HG02981 (cell line): ENCODE results near the gene SMURF2.
"Not testable (repeated sequence)": the region's sequence is repeated elsewhere in the genome, so short reads cannot be mapped to it uniquely, and the experiment has no call there.

Source experiments
- ATAC-seq: cut with Tn5 transposase; IDR thresholded peaks from one replicate; pipeline ENCODE4 v1.9.1; 2021; ENCODE audit warnings: mild to moderate bottlenecking, moderate library complexity; ENCODE audit not compliant: unreplicated experiment

The SMURF2 gene

DNA sequence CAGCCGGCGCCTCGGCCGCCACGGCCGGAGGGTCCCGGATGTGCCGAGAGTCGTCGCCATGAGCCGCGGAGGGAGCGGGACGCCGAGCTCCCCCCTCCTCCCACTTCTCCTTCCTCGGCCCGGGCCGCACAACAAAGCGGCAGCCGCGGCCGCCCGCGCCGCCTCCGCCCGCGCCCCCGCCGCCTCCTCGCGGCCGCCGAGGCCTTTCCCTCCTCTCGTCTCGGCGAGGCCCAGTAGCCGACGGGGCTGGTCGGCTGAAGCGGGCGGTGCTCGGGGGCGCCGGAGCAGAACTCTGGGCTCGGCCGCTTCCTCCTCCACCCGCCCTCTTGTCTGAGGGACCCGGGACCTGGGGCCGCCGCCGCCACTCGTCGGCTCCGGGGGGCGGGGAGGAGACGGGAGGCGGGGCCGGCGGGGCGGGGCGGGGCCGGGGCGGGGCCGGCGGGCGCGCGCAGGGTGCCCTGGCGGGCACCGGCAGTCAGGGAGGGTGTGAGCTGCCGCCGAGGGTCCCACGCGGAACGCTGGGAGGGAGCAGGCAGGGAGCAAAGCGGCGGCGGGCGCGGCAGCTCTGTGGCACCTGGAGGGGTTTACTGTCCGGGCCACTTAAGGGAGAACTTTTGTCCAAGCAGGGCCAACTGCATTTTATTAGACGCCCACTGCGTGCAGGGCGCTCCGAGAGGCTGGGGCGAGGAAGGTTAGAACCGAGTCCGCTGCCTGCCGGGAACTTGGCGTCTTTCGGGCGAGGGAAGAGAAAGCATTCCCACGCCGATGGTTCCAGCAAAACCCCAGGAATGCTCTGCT is at the start of gene SMURF2:
SMURF2 (minus strand) TSS at position 332 of the 798 bp plus-strand sequence. CDS start 427 bp downstream, outside the sequence.
- peak; percentile 85 for ATAC-seq

DNA sequence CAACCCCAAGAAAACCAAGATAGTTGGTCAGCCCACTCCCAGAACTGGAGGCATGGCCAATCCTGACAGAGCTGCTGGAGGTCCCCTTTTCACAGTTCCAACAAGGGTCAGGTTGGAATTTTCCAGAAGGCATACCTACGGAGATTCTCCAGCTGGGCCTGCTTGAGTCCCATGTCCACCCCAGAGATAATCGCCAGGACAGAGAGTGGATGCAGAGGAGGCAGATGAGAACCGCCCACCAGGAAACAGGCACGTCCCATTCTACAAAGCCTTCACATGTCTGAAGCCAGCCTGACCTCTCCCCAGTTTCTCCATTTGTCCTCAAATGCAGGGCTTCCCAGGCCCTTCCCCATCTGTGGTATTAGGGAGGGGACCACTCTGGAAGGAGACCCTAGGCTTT is 47.4 kb upstream of the SMURF2 start:
- no peak for ATAC-seq

DNA sequence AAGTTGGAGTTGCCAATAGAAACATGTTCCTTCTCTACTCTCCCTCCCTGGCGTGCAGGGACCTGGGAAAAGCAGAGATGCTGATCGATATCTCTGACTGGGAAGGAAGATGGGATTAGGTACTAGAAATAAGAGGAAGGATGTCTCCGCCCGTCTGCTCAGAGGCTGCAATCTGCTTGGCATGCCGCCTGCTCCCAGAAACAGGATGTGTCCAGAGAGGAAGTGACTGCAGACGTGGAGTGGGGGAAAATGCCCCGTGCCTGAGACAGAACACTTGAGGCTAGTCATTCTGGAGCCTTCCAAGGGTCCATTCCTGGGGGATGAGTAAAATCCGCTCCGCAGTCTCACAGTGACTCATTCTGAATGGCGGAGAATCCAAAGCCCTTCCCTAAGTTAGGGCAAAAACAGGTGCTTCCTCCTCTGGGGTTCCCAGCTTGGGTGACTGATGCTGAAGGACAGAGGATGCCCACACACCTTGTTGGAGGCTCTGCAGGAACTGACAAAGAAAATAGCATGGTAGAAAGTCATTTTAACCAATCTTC is 45.0 kb upstream of the SMURF2 start:
- no peak for ATAC-seq

DNA sequence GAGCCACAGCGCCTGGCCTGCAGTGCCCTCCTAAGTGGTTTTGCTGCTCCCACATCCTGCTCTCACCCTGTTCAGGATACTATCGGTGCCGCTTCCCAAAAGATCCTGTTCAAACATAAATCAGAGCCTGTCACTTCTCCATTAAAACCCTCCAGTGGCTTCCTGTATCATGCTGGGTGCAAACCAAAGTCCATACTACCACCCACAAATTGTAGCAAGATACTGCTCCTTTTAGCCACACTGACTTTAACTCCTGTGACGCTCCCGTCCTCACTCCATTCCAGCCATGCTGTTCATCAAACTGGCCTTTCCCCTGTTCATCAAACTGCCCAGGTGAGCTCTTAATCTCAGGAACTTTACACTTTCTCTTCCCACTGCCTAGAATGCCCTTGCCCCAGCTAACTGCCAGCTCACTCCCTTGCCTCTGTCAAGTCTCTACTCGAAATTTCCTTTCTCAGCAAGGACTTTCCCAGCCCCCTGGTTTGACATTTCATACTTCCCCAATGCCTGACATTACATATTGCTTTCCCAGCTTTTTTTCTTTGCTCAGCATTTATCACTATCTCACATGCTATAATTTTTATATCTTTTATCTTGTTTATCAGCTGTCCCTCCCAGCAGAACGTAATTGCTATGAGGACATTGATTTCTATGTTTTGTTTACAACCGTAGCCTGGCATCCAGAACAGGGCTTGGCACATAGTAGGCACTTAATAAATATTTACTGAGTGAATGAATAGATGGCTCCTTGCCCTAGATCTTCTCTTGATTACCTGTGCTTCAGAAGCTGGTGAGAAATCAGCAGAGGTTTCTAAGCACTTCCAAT is 44.3 kb upstream of the SMURF2 start:
- no peak for ATAC-seq

DNA sequence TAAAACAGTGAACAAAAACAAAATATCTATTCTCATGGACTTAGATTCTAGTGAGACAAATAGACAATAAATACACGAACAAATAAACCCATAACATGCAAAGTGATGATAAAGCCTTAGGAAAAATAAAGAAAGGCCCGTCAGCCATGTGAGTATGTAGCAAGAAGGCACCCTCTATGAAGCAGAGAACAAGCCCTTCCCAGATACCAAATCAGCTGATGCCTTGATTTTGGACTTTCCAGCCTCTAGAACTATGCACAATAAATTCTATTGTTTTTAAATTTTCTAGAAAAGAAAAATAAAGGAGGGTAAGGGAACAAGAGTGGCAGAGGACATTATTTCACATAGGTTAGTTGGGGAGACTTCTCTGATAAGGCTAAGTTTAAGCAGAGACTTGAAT is 40.7 kb upstream of the SMURF2 start:
- no peak for ATAC-seq

DNA sequence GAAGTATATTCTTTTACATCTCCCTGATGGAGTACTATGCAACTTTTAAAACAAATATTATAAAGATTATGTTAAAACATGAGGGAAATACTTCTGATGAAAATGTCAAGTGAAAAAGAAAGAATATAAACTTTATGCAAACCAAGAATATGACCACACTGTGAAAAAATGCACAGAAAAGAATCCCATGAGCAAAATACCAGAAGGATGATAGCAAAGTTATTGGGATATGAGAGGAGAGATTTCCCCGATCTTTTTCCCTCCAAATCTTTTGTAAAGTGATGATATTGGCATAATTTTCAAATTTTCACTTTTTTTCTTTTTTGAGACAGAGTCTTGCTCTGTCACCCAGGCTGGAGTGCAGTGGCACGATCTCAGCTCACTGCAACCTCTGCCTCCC is 36.6 kb upstream of the SMURF2 start:
- ATAC-seq = no peak

DNA sequence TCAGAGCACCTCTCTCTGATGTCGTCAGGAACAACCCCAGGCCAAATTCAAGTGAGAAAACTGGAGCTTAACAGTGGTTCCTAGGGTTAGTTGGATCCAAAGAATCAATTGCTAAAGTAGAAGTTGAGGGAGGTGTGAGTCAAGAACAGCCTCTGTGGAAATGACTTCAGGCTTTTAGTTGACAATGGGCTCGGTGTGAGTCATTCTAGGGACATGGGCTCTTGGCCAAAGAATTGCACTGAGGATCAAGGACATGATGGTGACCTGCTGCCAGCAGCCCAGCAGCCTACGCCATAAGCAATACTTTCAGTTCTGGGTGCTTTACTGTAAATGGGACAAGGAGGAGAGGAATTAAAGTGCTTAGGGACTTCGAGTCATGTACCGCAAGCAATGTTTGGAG is 32.1 kb upstream of the SMURF2 start:
- no peak for ATAC-seq

DNA sequence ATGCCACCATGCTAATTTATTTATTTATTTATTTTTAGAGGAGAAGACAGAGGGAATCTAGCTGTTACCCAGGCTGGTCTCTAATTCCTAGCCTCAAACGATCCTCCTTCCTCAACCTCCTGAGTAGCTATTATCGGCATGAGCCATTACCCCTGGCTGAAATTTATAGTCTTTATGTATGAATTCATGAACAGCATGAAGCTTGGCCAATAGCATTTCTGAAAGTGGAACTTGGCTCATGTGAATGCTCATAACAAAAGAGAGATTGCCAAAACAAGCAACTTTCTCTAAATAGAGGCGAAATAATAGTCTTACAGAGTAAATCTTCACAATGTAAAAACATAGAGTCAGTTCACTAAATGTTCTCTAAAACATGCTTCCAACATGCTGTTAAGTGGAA is 30.1 kb upstream of the SMURF2 start:
- ATAC-seq = no peak

DNA sequence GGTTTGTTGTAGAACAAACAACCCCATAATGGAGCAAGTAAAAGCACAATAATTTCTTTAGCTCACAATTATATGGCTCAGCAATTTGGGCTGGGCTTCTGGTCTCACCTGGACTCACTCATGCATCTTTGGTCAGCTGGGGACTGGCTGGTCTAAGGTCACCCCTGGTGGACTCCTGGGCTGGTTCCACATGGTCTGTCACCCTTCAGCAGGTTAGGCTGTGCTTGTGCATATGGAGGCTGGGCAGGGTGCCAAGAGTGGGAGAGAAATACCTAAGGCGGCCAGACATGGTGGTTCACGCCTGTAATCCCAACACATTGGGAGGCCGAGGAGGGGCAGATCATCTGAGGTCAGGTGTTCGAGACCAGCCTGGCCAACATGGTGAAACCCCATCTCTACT is 27.0 kb upstream of the SMURF2 start:
- no peak for ATAC-seq

DNA sequence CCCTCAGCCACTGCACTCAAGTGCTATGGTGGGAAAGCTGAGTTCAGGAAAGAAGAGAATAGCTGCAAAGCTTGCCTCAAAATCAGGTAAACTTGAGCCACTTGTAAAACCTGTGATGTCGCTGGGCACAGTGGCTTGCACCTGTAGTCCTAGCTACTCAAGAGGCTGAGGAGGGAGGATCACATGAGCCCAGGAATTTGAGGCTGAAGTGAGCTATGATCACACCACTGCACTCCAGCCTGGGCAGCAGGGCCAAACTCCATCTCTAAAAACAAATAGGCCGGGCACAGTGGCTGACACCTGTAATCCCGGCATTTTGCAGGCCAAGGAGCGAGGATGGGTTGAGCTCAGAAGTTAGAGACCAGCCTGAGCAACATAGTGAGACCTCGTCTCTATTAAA is 26.4 kb upstream of the SMURF2 start:
- no peak for ATAC-seq

DNA sequence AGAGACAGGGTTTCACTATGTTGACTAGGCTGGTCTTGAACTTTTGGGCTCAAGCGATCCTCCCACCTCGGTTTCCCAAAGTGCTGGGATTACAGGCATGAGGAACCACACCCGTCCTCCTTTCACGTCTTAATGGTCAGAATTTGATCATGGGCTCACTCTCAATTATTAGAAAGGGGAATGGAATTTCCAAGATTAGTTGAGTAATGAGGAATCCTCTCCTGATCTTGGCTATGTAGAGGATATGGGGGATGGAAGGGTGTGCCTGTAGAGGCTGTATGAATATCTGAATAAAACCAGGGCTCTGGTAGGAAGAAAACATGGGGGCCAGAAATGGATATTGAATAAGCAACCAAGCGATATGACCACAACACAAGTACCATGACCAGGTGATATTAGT is 25.9 kb upstream of the SMURF2 start:
- no peak for ATAC-seq

DNA sequence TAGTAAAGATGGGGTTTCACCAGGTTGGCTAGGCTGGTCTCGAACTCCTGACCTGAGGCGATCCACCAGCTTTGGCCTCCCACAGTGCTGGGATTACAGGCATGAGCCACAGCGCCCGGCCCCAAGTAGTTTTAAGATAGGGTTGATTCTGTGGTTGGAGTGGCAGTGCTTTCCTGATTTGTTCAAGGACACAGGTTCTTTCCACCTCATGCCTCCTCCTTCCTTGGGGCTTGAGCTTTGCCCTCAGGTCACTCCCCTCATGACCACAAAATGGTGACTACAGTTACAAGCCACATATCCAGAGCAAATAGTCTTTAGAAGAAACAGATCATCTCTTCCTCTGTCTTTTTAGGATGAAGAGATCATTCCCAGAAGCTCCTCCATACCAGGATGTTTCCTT is 25.3 kb upstream of the SMURF2 start:
- ATAC-seq = no peak

DNA sequence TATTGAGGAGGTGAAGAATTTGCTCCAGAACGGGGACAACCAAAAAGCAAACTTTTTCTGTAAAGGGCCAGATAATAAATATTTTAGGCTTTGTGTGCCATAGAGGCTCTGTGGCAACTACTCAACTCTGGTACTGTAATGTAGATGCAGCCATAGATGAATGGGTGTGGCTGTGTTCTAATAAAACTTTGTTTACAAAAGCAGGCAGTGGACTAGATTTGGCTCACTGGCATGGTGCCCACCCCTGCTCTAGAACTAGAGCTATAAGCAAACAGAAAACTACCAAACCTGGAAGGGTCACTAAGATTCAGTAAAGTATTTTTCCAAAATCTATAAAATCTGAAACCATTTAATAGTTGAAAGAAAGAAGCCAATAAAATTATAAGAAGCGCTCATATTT is 24.6 kb upstream of the SMURF2 start:
- no peak for ATAC-seq

DNA sequence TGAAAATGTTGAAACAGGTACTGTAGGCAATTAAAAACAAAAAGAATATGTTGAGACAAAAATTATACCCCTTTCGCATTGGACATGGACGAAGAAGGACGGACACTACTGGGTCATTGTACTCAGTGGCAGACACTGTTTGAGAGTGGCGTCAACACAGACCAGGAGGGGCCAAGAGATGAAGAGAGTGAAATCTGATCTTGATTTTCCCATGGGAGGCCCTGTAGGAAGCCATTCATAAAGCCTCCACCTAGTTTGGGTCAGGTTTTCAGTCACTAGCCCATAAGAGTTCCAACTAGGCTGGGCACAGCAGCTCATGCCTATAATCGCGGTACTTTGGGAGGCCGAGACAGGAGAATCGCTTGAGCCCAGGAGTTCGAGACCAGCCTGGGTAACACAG is 23.6 kb upstream of the SMURF2 start:
- no peak for ATAC-seq

DNA sequence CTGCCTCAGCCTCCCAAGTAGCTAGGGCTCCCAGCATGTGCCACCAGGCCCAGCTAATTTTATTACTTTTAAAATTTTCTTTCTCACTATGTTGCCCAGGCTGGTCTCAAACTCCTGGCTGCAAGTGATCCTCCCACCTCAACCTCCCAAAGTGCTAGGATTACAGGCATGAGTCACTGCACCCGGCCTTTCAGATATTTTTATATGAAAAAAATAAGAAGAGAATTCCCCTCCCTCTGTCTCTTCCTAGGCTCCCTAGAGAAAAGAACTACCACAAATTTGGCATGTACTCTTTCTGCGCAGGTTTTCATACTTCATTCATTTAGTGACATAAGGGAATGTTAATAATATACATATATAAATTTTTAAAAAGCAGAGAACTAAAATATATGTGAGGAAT is 21.7 kb upstream of the SMURF2 start:
- no peak for ATAC-seq

DNA sequence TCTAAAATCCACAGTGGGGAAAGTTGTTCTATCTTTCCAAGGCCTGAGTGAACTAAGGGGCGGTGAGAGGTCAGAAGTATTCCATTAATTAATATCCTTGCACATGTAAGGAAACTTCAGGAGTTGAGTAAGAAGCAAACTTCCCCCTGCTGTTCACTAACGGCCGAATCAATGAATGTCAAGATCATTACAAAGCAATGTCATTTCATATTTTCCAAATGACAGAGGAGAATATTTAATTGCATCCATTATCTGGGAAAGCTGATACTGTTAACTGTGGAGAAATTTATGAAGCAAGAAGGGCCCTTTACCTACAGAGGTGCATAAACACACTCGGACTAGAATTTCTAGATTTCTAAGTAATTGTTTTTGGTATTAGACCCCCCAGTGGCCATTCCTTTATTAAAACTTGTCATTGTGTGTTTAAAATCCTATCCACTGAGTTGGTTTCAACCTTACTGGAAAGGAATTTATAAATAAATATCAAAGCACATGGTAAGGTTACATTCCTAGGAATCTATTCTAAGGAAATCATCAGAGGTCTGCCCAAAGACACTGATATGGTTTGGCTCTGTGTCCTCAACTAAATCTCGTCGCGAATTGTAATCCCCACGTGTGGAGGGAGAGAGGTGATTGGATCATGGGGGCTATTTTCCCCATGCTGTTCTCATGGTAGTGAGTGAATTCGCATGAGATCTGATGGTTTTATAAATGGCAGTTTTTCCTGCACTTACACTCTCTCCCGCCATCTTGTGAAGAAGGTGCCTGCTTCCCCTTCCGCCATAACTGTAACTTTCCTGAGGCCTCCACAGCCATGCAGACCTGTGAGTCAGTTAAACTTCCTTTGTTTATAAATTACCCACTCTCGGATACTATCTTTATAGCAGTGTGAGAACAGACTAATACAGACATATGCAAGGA is 20.4 kb upstream of the SMURF2 start:
- ATAC-seq = no peak

DNA sequence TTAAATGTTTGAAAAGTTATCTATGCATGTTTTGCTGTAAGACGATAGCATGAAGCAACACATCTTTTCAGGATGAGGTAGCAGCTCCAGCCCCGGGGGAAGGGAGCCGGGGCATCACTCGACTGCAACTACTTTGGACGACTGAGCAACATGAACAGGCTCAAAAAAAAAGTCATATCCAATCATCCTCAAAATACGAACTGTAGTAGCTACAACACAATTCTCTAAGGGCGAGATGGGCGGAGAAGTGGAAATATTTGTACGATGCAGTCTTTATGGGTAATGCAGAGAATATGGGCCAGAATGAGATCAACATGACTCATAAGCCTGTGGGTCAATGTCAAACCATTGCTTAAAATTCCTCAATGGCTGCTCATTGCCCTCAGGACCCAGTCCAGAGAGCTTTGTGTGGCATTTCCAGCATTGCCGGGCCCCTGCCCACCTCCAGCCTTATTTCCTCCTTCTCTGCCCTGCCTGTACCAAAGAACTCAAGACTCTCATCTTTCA is 17.7 kb upstream of the SMURF2 start:
- no peak for ATAC-seq

DNA sequence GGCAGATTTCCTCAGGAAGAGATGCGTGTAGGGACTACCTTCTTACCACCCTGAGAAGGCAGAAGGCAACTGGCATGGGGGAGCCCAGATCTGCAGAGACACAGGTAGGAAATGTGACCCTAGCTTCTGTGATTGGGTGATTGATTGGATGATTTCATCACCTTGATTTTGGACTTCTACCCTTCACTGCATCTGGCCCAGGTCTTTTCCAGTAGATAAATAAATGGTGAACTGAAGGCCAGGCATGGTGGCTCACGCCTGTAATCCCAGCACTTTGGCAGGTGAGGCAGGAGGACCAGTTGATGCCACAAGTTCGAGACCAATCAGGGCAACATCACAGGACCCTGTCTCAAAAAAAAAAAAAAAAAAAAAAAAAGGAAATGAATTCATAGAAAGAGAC is 14.7 kb upstream of the SMURF2 start:
- ATAC-seq = no peak

DNA sequence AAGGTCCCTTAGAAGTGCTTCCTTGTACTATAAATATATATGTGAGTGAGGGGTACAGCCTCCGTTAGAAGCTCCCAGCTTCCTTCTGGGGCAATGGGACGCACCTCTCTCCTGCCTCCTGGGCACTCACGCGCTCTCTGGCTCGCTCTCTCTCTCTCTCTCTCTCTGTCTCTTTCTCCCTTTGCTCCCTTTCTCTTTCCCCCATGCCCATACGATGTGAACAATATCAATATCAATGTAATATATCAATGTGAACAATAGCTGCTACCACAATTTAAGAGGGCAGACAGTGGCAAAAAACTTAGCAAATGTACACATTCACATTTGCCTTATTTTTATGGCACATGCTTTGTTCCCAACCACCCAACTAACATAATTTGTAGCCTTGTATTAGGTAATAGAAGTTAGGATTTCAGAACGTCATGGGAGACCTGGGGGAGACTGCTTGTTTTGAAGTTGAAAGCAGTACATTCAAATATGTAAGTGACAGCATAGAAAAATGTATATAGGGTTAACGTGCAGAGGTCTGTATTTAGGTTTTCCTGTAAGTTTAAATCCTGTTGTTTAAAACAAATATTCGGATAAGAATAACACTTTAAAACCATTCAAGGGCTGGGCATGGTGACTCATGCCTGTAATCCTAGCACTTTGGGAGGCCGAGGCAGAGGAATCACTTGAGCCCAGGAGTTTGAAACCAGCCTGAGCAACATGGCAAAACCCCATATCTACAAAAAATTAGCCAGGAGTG is 8.9 kb upstream of the SMURF2 start:
- not testable (repeated sequence) for ATAC-seq
